HepG2 (cell line): ENCODE results near the gene EARS2. TPM values are rescaled to one million over a fixed set of nuclear protein-coding genes. Genes with fewer than 3 reads are reported as not detected.

ENCODE experiments used
- DZIP1 ChIP-seq: sonication (generic); formaldehyde crosslinking; IDR thresholded peaks from 2 replicates; pipeline ENCODE4 v1.5.0; 2020; ENCODE audit warnings: mild to moderate bottlenecking, missing genetic modification reagents
- FOXM1 ChIP-seq: sonication (generic); formaldehyde crosslinking; IDR thresholded peaks from 2 replicates; pipeline ENCODE4 v1.5.0; 2020; ENCODE audit warnings: missing genetic modification reagents
- GATA4 ChIP-seq: sonication (generic); IDR thresholded peaks from 2 replicates; pipeline ENCODE4 v1.6.1; 2016; ENCODE audit warnings: antibody characterized with exemption, low read depth, borderline replicate concordance
- HMG20A ChIP-seq: IDR thresholded peaks from 2 replicates; pipeline ENCODE4 v1.6.1; 2016; ENCODE audit warnings: borderline replicate concordance
- HMGA1 ChIP-seq: sonication (generic); formaldehyde crosslinking; conservative IDR thresholded peaks from 2 replicates; pipeline ENCODE4 v1.4.0; 2020; ENCODE audit warnings: missing genetic modification reagents
- IKZF4 ChIP-seq: sonication (generic); formaldehyde crosslinking; IDR thresholded peaks from 2 replicates; pipeline ENCODE4 v1.5.1; 2020; ENCODE audit warnings: borderline replicate concordance, mild to moderate bottlenecking, low read depth, missing genetic modification reagents; ENCODE audit errors: not compliant biosample characterization
- ISL2 ChIP-seq: sonication (generic); formaldehyde crosslinking; IDR thresholded peaks from 2 replicates; pipeline ENCODE4 v1.5.0; 2020; ENCODE audit warnings: missing genetic modification reagents
- MAFG ChIP-seq: sonication (generic); formaldehyde crosslinking; IDR thresholded peaks from 2 replicates; pipeline ENCODE4 v1.5.1; 2020; ENCODE audit warnings: mild to moderate bottlenecking, missing genetic modification reagents
- MED1 ChIP-seq: sonication (generic); formaldehyde crosslinking; IDR thresholded peaks from 2 replicates; pipeline ENCODE4 v1.4.0; 2020; ENCODE audit warnings: missing genetic modification reagents
- RBM22 ChIP-seq: fragments of 200-400 bp; formaldehyde crosslinking; optimal IDR thresholded peaks from 2 replicates; pipeline ENCODE3; 2017; ENCODE audit warnings: mild to moderate bottlenecking, low read length, moderate library complexity
- RNF2 ChIP-seq: fragments of 450-650 bp; conservative IDR thresholded peaks from 2 replicates; pipeline ENCODE4 v1.6.1; 2016; ENCODE audit warnings: low read depth
- SP4 ChIP-seq: sonication (generic); formaldehyde crosslinking; IDR thresholded peaks from 2 replicates; pipeline ENCODE4 v1.8.1; 2023; ENCODE audit warnings: mild to moderate bottlenecking, missing genetic modification reagents
- SUZ12 ChIP-seq: fragments of 150-350 bp; IDR thresholded peaks from 2 replicates; pipeline ENCODE4 v1.6.1; 2014; ENCODE audit warnings: low read depth, low read length
- TBX3 ChIP-seq: fragments of 450-650 bp; IDR thresholded peaks from 2 replicates; pipeline ENCODE4 v1.6.1; 2017; ENCODE audit warnings: antibody characterized with exemption, mild to moderate bottlenecking, inconsistent platforms, borderline replicate concordance
- ZFX ChIP-seq: sonication (generic); formaldehyde crosslinking; IDR thresholded peaks from 2 replicates; pipeline ENCODE4 v1.4.0; 2020; ENCODE audit warnings: mild to moderate bottlenecking, low read depth, missing genetic modification reagents, moderate library complexity
- ZNF329 ChIP-seq: sonication (generic); formaldehyde crosslinking; IDR thresholded peaks from 2 replicates; pipeline ENCODE4 v1.9.0; 2021; ENCODE audit warnings: low read depth, mild to moderate bottlenecking, missing genetic modification reagents
- ZNF468 ChIP-seq: sonication (generic); formaldehyde crosslinking; IDR thresholded peaks from 2 replicates; pipeline ENCODE4 v1.8.0; 2022; ENCODE audit warnings: mild to moderate bottlenecking, moderate library complexity, missing genetic modification reagents
- ZZZ3 ChIP-seq: sonication (generic); formaldehyde crosslinking; IDR thresholded peaks from 2 replicates; pipeline ENCODE4 v1.4.0; 2020; ENCODE audit warnings: missing genetic modification reagents, mild to moderate bottlenecking, borderline replicate concordance
- polyA plus RNA-seq, 8 experiments: library from polyadenylated mRNA; depleted of rRNA in 3 of 8; stranded (reverse) in 7 of 8; unstranded in 1 of 8; fragments of >200 nt; fragmentation: Illumina TruSeq in 4 of 8; extraction: Trizol in 4 of 8; gene quantifications; 2 replicates each; pipeline versions ENCODE4 v1.2.1 to v1.2.3, GENCODE V29; 2011 to 2016; ENCODE audit warnings: low read depth in 4 of 8, missing spikeins in 1 of 8, mixed read lengths in 1 of 8; ENCODE audit not compliant: insufficient read depth in 1 of 8
- total RNA-seq, 5 experiments: library from RNA; depleted of rRNA; stranded (reverse); fragments of >200 nt; fragmentation: Illumina TruSeq; extraction: Trizol; gene quantifications; 2 replicates each; pipeline ENCODE4 v1.2.3, GENCODE V29; 2016; ENCODE audit warnings: low read depth in 1 of 5
- TF ChIP-seq, protein P1 (sequence below): sonication (generic); formaldehyde crosslinking; conservative IDR thresholded peaks from 2 replicates; pipeline ENCODE4 v1.5.0; 2020; ENCODE audit warnings: missing genetic modification reagents
- TF ChIP-seq, protein P2 (sequence below): sonication (generic); formaldehyde crosslinking; IDR thresholded peaks from 2 replicates; pipeline ENCODE4 v1.4.0; 2020; ENCODE audit warnings: missing genetic modification reagents

EARS2 gene
- total and polyA plus RNA-seq, 2 of the 13 experiments (the other 11 are each of a cell fraction or from before 2014, with no cell fraction given): 49.4 to 80.4 TPM

GRCh38 chr16:23595246-23595950 is 38.2 kb upstream of the EARS2 start (continued):
- TF ChIP-seq MAFG (CRISPR knock-in tag) (no peak), RNF2 (no peak), MED1 (CRISPR knock-in tag) (no peak), ZNF468 (CRISPR knock-in tag) (no peak), IKZF4 (CRISPR knock-in tag) (no peak), ZFX (no peak), FOXM1 (no peak), HMG20A (CRISPR knock-in tag) (no peak), ISL2 (CRISPR knock-in tag) (0 out of 2 replicates have a peak, but pooled peaks have one; percentile 12), DZIP1 (CRISPR knock-in tag) (peak; percentile 88), ZNF329 (CRISPR knock-in tag) (no peak), SUZ12 (no peak), GATA4 (peak; percentile 7; the same call in 1 of the 2 replicates), SP4 (CRISPR knock-in tag) (0 out of 2 replicates have a peak, but pooled peaks have one; percentile 27), RBM22 (peak; percentile 70), HMGA1 (CRISPR knock-in tag) (no peak), ZZZ3 (CRISPR knock-in tag) (no peak; the same call in 1 of the 2 replicates), TBX3 (no peak)
- TF ChIP-seq, protein P1, sequence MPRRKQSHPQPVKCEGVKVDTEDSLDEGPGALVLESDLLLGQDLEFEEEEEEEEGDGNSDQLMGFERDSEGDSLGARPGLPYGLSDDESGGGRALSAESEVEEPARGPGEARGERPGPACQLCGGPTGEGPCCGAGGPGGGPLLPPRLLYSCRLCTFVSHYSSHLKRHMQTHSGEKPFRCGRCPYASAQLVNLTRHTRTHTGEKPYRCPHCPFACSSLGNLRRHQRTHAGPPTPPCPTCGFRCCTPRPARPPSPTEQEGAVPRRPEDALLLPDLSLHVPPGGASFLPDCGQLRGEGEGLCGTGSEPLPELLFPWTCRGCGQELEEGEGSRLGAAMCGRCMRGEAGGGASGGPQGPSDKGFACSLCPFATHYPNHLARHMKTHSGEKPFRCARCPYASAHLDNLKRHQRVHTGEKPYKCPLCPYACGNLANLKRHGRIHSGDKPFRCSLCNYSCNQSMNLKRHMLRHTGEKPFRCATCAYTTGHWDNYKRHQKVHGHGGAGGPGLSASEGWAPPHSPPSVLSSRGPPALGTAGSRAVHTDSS (CRISPR knock-in tag): 0 out of 2 replicates have a peak, but pooled peaks have one; percentile 28
- TF ChIP-seq, protein P2, sequence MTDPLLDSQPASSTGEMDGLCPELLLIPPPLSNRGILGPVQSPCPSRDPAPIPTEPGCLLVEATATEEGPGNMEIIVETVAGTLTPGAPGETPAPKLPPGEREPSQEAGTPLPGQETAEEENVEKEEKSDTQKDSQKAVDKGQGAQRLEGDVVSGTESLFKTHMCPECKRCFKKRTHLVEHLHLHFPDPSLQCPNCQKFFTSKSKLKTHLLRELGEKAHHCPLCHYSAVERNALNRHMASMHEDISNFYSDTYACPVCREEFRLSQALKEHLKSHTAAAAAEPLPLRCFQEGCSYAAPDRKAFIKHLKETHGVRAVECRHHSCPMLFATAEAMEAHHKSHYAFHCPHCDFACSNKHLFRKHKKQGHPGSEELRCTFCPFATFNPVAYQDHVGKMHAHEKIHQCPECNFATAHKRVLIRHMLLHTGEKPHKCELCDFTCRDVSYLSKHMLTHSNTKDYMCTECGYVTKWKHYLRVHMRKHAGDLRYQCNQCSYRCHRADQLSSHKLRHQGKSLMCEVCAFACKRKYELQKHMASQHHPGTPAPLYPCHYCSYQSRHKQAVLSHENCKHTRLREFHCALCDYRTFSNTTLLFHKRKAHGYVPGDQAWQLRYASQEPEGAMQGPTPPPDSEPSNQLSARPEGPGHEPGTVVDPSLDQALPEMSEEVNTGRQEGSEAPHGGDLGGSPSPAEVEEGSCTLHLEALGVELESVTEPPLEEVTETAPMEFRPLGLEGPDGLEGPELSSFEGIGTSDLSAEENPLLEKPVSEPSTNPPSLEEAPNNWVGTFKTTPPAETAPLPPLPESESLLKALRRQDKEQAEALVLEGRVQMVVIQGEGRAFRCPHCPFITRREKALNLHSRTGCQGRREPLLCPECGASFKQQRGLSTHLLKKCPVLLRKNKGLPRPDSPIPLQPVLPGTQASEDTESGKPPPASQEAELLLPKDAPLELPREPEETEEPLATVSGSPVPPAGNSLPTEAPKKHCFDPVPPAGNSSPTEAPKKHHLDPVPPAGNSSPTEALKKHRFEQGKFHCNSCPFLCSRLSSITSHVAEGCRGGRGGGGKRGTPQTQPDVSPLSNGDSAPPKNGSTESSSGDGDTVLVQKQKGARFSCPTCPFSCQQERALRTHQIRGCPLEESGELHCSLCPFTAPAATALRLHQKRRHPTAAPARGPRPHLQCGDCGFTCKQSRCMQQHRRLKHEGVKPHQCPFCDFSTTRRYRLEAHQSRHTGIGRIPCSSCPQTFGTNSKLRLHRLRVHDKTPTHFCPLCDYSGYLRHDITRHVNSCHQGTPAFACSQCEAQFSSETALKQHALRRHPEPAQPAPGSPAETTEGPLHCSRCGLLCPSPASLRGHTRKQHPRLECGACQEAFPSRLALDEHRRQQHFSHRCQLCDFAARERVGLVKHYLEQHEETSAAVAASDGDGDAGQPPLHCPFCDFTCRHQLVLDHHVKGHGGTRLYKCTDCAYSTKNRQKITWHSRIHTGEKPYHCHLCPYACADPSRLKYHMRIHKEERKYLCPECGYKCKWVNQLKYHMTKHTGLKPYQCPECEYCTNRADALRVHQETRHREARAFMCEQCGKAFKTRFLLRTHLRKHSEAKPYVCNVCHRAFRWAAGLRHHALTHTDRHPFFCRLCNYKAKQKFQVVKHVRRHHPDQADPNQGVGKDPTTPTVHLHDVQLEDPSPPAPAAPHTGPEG (CRISPR knock-in tag): no peak; the same call in 1 of the 2 replicates
